Stomach (tissue), 4 donors: ENCODE results near the gene TBPL1.

Source experiments
- EP300 ChIP-seq: sonication (generic); formaldehyde crosslinking; IDR thresholded peaks from one replicate; pipeline ENCODE4 v1.6.1; 2017; ENCODE audit warnings: antibody characterized with exemption
- POLR2A ChIP-seq, 4 donors: fragments of 450-650 bp; IDR thresholded peaks; one replicate each; pipeline ENCODE4 v1.6.1; 2016; ENCODE audit warnings: antibody characterized with exemption in 4 of 4, control low read depth in 2 of 4, mild to moderate bottlenecking in 1 of 4, moderate library complexity in 1 of 4
- POLR2AphosphoS5 ChIP-seq, 3 donors: sonication (generic); formaldehyde crosslinking; IDR thresholded peaks; one replicate each; pipeline ENCODE4 v1.6.1; 2016; ENCODE audit warnings: antibody characterized with exemption in 3 of 3
- TF ChIP-seq, protein P1 (sequence below), 7 experiments: fragments of 450-650 bp in 4 of 7; fragments of 200-600 bp in 3 of 7; sonication (generic) in 3 of 7; IDR thresholded peaks; one replicate each; pipeline ENCODE4 v1.5.1; 2016 to 2019; ENCODE audit warnings: antibody characterized with exemption in 7 of 7, control low read depth in 2 of 7, mild to moderate bottlenecking in 1 of 7

DNA sequence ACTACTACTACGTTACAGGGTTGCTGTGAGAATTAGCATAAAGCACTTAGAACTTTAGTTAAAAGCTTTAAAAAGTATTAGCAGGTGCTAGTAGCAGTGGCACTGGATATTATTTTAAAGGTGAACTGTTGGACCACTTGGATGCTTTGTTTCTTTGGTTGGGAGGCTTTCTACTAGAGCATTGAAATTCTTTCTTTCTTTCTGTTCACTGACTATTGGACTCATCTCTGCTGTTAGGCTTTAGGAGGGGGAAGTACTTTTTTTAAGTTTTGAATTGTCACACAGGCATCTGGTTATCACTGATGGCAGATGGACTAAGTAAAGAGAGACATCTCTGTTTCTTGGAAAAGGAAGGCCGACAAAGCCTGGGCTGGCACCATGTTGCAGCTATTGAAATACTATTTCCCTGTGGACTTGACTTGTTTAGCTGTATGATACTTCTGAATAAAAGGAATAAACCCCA lies 4.8 kb downstream of the TBPL1 start:
- no peak for TF ChIP-seq POLR2AphosphoS5 (IDR thresholded peaks at IDR 0.05)
- TF ChIP-seq, protein P1, sequence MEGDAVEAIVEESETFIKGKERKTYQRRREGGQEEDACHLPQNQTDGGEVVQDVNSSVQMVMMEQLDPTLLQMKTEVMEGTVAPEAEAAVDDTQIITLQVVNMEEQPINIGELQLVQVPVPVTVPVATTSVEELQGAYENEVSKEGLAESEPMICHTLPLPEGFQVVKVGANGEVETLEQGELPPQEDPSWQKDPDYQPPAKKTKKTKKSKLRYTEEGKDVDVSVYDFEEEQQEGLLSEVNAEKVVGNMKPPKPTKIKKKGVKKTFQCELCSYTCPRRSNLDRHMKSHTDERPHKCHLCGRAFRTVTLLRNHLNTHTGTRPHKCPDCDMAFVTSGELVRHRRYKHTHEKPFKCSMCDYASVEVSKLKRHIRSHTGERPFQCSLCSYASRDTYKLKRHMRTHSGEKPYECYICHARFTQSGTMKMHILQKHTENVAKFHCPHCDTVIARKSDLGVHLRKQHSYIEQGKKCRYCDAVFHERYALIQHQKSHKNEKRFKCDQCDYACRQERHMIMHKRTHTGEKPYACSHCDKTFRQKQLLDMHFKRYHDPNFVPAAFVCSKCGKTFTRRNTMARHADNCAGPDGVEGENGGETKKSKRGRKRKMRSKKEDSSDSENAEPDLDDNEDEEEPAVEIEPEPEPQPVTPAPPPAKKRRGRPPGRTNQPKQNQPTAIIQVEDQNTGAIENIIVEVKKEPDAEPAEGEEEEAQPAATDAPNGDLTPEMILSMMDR (IDR thresholded peaks at IDR 0.05) = no peak
- TF ChIP-seq EP300 = no peak
- no peak for TF ChIP-seq POLR2A (IDR thresholded peaks at IDR 0.05)
